Activated T-helper 1 cell treated with anti-CD3 and anti-CD28 coated beads, Interleukin-12 subunit alpha, Interleukin-12 subunit beta, Interleukin-2, Interleukin-4 antibody, amounts not matched to agents 30 ng/mL and 10 ng/mL and 1 ng/mL, durations not matched to agents 14 hours and 24 hours and 36 hours (primary cell): ENCODE results near the gene KCNAB2. TPM values are rescaled to one million over a fixed set of nuclear protein-coding genes. Genes with fewer than 3 reads are reported as not detected.

Experiments
- DNase-seq: peaks from one replicate; pipeline ENCODE4 v3.0.0; 2021; ENCODE audit warnings: low spot score
- H3K27ac Mint-ChIP-seq: one replicate; pipeline ENCODE4 v1.8.0; 2021; ENCODE audit warnings: mild to moderate bottlenecking, mixed read lengths
- H3K27me3 Mint-ChIP-seq: one replicate; pipeline ENCODE4 v1.8.0; 2022; ENCODE audit warnings: mild to moderate bottlenecking, moderate library complexity, mixed read lengths; ENCODE audit not compliant: insufficient read depth
- H3K36me3 Mint-ChIP-seq: one replicate; pipeline ENCODE4 v1.8.0; 2021; ENCODE audit warnings: low read depth, mixed read lengths
- H3K4me1 Mint-ChIP-seq: one replicate; pipeline ENCODE4 v1.8.0; 2021; ENCODE audit warnings: low read depth, mixed read lengths
- H3K4me3 Mint-ChIP-seq: one replicate; pipeline ENCODE4 v1.8.0; 2021; ENCODE audit warnings: mild to moderate bottlenecking, moderate library complexity, mixed read lengths
- H3K9me3 Mint-ChIP-seq: one replicate; pipeline ENCODE4 v1.8.0; 2021; ENCODE audit warnings: mixed read lengths
- intact Hi-C: fragments of 100-400 bp; cut with micrococcal nuclease; formaldehyde crosslinking; loops from one replicate; pipeline ENCODE4 v1.15.1; 2024
- total RNA-seq: library from RNA; stranded (reverse); gene quantifications from 2 replicates; pipeline ENCODE4 v1.2.3, GENCODE V29; 2022

Gene KCNAB2
- 237 and 254 TPM in 2 replicates for total RNA-seq

DNA sequence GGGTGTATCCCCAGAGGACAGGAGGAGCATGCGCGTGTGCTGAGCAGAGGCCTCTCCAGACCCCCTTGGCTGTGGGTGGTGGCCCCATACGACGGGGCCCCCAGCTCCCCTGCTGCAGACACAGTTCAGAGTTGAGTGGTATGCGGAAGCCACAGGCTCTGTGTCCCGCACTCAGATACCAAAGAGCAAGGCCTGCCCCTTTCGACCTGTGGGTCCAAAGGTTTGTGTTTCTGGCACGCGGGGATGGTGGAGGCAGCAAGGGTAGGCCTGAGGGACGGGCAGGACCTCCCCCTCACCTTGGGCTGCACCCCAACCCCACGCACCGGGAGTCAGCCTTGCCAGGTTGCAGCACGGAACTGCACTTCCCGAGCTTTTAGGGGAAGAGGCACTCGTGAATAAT is at the start of gene KCNAB2:
TSS of gene KCNAB2 (plus strand) at position 328 of the 400 bp plus-strand sequence. CDS start 5,649 bp downstream, outside the sequence.
- Mint-ChIP-seq H3K36me3 (peaks cover 32% of the 10 kb centered on the region), H3K27ac (no peak within 1 kb of the TSS), H3K4me3 (no peak within 1 kb of the TSS), H3K9me3 (no peaks in the 10 kb centered on the region), H3K27me3 (no peaks in the 10 kb centered on the region), H3K4me1 (no peaks in the 10 kb centered on the region)
- no peak for DNase-seq
- intact Hi-C loops, result no loop called here

DNA sequence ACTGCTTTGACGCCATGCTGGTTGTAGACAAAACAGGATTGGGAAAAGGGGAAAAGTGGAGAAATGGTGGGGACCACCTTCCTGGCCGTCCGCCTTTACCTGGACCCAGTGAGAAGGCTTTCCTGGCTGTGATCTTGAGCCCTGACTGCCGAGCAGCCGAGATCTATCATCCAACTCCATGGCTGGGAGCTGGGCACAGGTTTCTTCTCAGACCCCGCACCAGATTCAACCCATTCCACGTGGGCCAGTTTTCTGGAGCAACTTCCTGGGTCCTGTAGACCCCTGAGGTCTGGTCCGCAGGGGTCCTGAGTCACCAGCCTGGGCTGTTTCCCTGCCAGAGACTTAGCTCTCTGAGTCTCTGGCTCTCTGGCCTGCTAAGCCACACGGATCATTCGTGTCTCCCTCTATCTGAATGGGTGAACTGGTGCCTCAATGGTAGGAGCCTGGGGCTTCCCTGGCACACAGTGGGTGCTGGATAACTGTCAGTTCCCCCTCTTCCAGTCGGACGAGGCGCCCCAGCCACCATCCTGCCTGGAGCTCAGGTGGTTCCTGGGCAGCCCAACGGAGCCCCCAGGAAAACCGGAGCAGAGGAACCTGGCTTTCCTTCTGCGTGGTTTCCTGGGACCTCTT is 48.9 kb upstream of the KCNAB2 start:
- H3K27me3 Mint-ChIP-seq, result no peaks in the 10 kb centered on the region
- H3K36me3 Mint-ChIP-seq, result peaks cover 5% of the 10 kb centered on the region
- intact Hi-C loops, result loop anchor here (10.0 kb wide), 1 partner anchor 788 kb away; the partner anchor contains the start of gene CAMTA1
- no peak overlapping the region for H3K27ac Mint-ChIP-seq
- no peak overlapping the region for H3K4me3 Mint-ChIP-seq
- DNase-seq, result no peak
- peaks cover 28% of the 10 kb centered on the region for H3K4me1 Mint-ChIP-seq
- no peaks in the 10 kb centered on the region for H3K9me3 Mint-ChIP-seq

DNA sequence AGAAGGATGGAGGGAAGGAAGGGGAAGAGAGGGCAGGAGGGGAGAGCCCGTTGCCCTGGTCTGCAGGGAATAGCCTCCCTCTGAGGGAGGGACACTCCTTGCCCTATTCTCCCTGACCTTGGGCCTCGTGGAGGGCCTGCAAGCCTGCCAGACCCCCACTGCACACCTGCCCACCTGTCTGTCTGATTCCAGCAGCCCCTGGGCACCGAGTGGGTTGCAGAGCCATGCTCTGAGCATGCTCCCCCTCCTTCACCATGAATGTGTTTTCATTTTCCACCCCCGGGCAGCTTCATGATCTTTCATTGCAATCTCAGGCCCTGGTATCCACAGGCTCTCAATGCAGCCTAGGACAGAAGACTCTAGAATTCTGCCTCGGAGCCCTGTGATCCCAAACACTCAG is 48.4 kb upstream of the KCNAB2 start:
- no peak for DNase-seq
- intact Hi-C loops, result loop anchor here (10.0 kb wide), 1 partner anchor 787 kb away; the partner anchor contains the start of gene CAMTA1
- Mint-ChIP-seq H3K4me3 (peak overlapping the region; percentile 15), H3K27me3 (no peaks in the 10 kb centered on the region), H3K4me1 (peaks cover 28% of the 10 kb centered on the region), H3K9me3 (no peaks in the 10 kb centered on the region), H3K27ac (no peak overlapping the region), H3K36me3 (peaks cover 5% of the 10 kb centered on the region)

DNA sequence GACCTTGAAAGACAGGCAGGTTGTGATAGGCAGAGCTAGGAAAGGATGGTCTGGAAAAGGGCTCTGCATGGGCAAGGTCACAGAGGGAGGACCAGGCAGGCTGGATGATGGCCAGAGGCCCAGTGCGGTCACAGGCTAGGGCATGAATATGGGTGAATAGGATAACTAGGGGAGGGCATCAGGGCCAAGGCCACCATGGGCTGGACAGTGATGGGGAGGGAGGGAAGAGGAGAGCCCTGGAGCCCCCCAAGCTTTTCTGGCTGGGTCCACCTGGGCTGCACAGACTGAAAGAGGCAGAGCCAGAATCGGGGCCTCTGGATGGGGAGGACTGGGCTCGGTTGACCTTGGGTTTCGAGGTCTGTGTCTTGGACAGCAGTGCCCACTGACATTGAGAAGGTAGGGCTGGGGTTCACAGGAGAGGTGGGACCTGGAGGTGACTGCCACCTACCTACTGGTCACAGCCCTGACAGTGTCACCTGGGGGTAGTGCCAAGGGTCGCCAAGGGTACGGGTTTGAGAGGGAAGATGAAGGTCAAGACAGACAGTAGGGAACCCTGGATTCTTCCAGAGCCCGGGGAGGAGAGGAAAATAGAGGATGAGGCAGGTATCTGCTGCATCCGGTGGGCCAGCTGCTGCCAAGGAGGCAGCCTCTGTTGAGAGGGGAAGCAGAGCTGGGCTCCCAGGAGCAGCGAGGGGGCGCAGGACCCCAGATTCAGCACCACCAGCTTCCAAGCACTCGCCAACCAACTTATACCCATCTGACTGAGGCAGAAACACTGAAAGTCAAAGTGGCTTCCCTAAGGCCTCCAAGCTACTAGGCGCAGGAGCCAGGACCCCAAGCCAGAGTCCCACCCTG is 47.4 kb upstream of the KCNAB2 start:
- intact Hi-C loops, result loop anchor here (10.0 kb wide), 1 partner anchor 787 kb away; the partner anchor contains the start of gene CAMTA1
- Mint-ChIP-seq H3K27me3 (no peaks in the 10 kb centered on the region), H3K9me3 (no peaks in the 10 kb centered on the region), H3K4me1 (peaks cover 28% of the 10 kb centered on the region), H3K36me3 (peaks cover 5% of the 10 kb centered on the region), H3K4me3 (no peak overlapping the region), H3K27ac (no peak overlapping the region)
- no peak for DNase-seq

DNA sequence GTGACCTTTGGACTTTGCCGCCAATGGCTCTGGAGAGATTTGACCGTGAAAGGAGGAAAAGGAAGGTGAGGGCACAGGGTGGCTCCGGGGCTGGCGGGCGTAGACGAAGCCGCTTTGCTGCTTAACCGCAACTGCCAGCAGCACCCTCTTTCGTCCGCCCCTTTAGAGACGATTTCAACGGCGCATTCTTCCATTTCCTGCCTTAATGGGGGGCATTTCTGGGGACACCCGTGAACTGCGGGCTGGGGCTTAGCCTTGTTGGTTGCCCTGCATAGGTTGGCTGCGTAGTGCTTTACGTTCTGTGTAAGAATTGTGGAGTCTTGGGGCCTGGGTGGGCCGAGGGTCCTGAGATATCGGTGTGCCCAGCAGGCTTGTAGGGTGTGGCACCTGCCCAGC is 46.8 kb upstream of the KCNAB2 start:
- Mint-ChIP-seq H3K9me3 (no peaks in the 10 kb centered on the region), H3K4me1 (peaks cover 25% of the 10 kb centered on the region), H3K27ac (no peak overlapping the region), H3K36me3 (peaks cover 5% of the 10 kb centered on the region), H3K4me3 (no peak overlapping the region), H3K27me3 (no peaks in the 10 kb centered on the region)
- intact Hi-C loops, result loop anchor here (10.0 kb wide), 1 partner anchor 786 kb away; the partner anchor contains the start of gene CAMTA1
- DNase-seq, result no peak

DNA sequence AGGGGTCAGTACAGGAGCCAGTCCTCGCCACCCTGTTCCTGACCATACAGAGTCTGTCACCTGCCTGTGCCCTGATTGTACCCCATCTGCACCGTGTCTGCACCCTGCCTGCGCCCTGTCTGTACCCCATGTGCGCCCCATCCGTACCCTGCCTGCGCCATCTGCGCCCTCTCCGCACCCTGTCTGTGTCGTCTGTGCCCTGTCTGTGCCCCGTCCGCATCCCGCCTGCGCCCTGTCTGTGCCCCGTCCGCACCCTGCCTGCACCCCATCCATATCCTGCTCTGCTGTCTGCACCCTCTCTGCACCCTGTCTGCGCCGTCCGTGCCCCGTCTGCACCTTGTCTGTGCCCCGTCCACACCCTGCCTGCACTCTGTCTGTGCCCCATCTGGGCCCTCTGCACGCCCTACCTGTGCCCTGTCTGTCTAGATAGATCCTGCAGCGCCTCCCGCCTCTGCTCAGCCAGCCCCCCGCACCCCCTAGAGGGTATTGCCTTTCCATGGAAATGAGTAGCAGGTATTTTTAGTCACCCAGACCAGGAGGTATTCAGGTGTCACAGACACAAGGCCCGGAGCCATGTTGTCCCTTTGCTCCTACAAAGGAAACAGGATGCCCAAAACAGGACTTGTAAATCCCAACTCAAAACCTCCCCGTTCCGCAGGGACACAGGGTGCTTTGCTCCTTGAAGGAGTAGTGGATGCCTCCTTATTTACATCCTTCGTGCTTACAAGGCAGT is 45.8 kb upstream of the KCNAB2 start:
- Mint-ChIP-seq H3K36me3 (peaks cover 2% of the 10 kb centered on the region), H3K4me3 (no peak overlapping the region), H3K4me1 (peaks cover 15% of the 10 kb centered on the region), H3K9me3 (no peaks in the 10 kb centered on the region), H3K27ac (no peak overlapping the region), H3K27me3 (no peaks in the 10 kb centered on the region)
- DNase-seq, result no peak
- intact Hi-C loops, result loop anchor here (10.0 kb wide), 1 partner anchor 785 kb away; the partner anchor contains the start of gene CAMTA1

DNA sequence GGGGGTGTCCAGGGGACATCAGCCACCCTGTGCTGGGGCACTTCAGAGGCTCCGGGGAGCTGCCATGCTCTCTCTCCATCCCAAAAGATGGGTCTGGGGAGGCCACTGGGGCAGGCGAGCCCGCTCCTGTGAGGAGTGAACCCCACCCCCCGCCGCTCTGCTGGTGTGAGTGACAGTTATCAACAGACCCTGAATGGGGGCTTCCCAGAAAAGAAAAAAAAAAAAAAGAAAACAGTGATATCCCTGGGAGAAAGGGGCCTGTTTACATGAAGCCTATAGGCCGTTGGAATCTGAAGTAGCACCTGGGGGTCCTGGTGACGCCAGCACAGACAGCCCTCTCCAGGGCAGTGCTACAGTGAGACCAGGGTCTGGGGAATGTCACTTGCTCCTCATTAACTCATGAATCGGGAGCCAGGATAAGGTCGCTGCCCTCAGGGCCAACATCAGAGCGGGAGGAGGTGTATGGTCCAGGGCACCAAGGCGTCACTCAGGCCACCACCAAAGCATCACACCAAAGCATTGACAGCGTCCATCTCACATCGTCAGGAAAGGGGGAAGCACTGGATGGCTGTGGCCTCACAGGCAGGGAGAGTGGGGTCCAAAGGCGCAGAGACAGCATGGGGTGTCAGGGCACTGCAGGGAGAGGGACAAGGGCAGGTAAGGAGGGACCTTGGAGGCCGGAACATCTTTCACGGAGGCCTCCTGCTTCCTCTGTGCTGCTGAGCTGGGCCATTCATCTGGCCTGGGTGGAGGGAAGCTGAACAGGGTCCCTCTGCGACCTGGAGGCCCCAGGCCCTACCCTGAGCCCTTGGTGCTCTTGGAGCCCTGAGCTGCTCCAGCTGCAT is 45.0 kb upstream of the KCNAB2 start:
- intact Hi-C loops, result no loop called here
- no peak overlapping the region for H3K4me3 Mint-ChIP-seq
- DNase-seq, result no peak
- H3K9me3 Mint-ChIP-seq, result no peaks in the 10 kb centered on the region
- H3K27me3 Mint-ChIP-seq, result no peaks in the 10 kb centered on the region
- peaks cover 2% of the 10 kb centered on the region for H3K36me3 Mint-ChIP-seq
- peaks cover 10% of the 10 kb centered on the region for H3K4me1 Mint-ChIP-seq
- no peak overlapping the region for H3K27ac Mint-ChIP-seq

DNA sequence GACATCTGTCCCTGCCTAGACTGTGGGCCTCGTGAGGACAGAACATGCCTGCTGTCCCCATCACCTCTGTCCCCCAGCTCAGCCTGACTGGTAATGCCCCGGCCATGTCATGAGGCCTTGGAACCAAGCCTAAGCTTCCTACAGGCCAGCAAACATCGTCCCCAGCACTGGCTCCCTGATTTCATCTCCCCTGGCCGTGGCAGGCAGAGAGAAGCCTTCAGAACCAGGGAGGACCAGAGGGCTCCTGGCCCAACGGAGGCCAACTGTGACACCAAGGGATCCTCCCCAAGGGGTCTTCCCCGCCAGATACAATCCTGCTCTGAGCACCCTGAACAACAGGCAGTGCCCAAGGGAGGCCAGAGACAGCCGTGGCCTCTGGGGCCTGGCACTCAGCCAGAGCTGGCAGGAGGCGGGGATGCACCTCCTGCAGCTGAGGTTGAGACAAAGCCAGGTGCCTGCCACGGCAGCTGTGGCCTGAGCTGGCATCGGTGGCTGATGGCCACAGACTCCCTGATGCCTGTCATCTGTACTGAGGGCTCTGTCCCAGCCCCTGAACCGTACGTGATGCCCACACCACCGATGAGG is 43.6 kb upstream of the KCNAB2 start:
- Mint-ChIP-seq H3K27ac (no peak overlapping the region), H3K36me3 (peaks cover 2% of the 10 kb centered on the region), H3K4me3 (no peak overlapping the region), H3K4me1 (peaks cover 10% of the 10 kb centered on the region), H3K9me3 (no peaks in the 10 kb centered on the region), H3K27me3 (no peaks in the 10 kb centered on the region)
- no peak for DNase-seq
- intact Hi-C loops, result no loop called here

DNA sequence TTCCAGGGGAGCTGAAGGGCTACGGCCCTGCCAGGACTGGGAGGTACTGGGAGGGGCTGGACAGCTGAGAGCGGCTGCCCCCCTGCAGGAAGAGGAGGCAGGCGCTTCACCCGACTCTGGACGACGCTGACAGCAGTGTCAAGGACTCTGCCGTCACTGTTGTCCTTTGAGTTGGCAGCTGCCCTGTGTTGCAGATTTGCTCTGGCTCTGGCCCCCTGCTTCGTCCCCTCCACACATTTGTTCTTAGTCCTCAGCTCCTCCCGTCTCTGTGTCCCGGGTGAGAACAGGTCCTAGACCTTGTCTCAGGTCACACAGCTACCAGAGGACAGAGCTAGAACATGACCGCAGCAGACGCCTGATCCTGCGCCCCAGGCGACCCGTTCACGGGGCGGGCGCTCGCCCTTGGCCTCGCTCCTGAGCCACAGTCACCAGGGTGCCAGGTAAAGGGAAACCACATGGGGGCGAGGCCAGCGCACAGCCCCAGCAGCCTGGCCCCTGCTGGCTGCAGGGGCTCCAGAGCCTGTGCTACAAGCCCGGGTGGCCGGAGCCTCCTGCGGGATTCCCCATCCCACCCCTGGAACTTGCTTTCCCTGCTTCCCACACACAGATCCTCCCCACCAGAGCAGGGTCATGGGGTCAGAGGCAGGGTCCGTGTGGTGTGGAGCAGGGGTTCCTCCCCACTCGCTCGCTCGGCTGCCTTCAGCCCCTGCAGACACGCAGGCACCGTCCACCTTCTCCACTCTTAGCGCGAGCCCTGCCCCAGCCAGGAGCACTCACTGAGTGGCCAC is 42.8 kb upstream of the KCNAB2 start:
- no peaks in the 10 kb centered on the region for H3K27me3 Mint-ChIP-seq
- H3K4me1 Mint-ChIP-seq, result peaks cover 3% of the 10 kb centered on the region
- intact Hi-C loops, result no loop called here
- peaks cover under 1% of the 10 kb centered on the region for H3K36me3 Mint-ChIP-seq
- no peak for DNase-seq
- H3K9me3 Mint-ChIP-seq, result no peaks in the 10 kb centered on the region
- H3K27ac Mint-ChIP-seq, result no peak overlapping the region
- H3K4me3 Mint-ChIP-seq, result no peak overlapping the region

DNA sequence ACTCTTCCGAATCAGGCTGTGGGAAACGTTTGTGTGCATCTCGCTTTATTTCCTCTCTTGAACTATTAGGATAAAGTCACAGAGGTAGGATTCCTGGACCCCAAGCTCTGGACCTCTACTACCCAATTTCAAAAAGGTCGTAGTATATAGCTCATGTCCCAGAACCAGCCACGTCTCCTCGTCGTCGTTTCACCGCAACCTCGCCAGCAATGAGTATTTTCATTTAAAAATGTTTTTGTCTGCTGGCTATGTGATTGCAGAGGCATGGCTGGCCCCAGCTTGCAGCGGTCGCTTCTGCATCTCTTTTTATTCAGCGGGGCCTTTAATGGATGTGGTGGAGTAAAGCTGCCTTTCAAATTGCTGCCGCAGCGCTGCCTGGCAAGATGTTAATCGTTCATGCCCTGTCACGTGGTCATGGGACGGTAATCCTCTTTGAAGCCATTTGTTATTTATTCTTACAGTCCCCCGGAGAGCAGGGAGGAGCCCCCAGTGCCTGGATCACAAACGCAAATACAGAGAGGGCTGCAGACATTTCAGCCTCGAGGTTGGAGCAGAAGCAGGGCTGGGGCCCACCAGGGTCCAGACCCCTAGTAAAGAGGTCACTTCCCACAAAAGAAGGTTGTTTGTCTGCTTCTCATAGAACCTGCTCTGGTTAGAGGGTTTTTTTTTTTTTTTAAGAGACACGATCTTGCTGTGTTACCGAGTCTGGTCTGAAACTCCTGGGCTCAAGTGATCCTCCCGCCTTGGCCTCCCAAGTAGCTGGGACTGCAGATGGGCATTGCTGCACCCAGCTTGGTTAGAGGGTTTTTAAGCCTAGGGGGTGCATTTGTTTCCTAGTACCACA is 41.9 kb upstream of the KCNAB2 start:
- Mint-ChIP-seq H3K27ac (no peak overlapping the region), H3K4me1 (no peaks in the 10 kb centered on the region)

More for the DNA sequence above, 41.9 kb upstream of the KCNAB2 start:
- no peak overlapping the region for H3K4me3 Mint-ChIP-seq
- DNase-seq, result no peak
- H3K27me3 Mint-ChIP-seq, result no peaks in the 10 kb centered on the region
- no peaks in the 10 kb centered on the region for H3K36me3 Mint-ChIP-seq
- H3K9me3 Mint-ChIP-seq, result no peaks in the 10 kb centered on the region
- intact Hi-C loops, result no loop called here
